Measurements from ENCODE around the gene CD200R1L.
A peak's percentile ranks its signal among the peaks of the same experiment; 100 is the strongest.

Gene CD200R1L

GRCh38 chr3:112811131-112811884 lies 35.4 kb downstream of the CD200R1L start:
- Mint-ChIP-seq H3K4me3 (no peak overlapping the region), H3K9me3 (peaks cover 5% of the 10 kb centered on the region), H3K36me3 (no peaks in the 10 kb centered on the region), H3K27me3 (no peaks in the 10 kb centered on the region), H3K27ac (peak overlapping the region; percentile 84), H3K4me1 (peaks cover 33% of the 10 kb centered on the region)
- no peak for ATAC-seq

DNA sequence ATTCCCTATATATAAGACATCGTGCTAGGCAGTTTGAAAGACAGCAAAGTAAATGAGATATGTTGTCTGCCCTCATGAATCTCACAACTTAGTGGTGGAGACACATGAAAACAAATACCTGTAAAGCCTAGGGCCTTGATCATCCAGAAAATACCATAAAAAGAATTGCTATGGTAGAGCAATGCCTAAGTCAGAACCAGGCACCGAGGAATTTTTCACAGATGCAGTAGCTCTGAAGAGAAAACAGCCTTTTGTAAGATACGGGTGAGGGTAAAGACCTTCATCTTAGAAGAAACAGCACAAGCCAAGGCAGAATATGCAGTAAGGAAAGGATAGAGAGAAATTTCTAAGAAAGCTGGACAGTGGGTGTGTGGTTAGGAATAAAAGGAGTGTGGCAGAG lies 36.1 kb downstream of the CD200R1L start:
- Mint-ChIP-seq H3K4me1 (peaks cover 33% of the 10 kb centered on the region), H3K27ac (no peak overlapping the region), H3K4me3 (no peak overlapping the region), H3K27me3 (no peaks in the 10 kb centered on the region), H3K36me3 (no peaks in the 10 kb centered on the region), H3K9me3 (peaks cover 4% of the 10 kb centered on the region)
- no peak for ATAC-seq

- no peaks in the 10 kb centered on the region for H3K36me3 Mint-ChIP-seq
- peaks cover under 1% of the 10 kb centered on the region for H3K9me3 Mint-ChIP-seq
- H3K27ac Mint-ChIP-seq, result no peak overlapping the region
- H3K4me1 Mint-ChIP-seq, result peaks cover 16% of the 10 kb centered on the region
- ATAC-seq, result no peak
- H3K27me3 Mint-ChIP-seq, result no peaks in the 10 kb centered on the region
- no peak overlapping the region for H3K4me3 Mint-ChIP-seq
These were observed 38.5 kb downstream of the CD200R1L start for GRCh38 chr3:112808136-112808535.

DNA sequence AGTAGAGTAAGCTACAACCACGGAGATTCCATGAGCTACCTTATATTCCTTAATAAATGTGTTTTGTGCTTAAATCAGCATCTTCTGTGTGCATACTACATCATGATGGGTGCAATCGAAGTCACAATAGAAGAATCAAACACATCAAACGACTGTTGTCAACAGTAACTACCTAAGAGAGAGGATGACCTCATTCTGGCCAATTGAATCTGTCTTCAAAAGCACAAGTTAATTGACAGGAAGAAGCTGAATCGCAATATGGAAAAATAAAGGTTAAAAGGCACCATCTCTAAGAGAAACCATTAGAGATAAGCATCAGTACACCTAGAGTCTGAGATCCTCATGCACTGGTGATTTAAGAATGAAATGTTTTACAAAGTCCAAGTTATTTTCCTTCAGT lies 39.0 kb downstream of the CD200R1L start:
- Mint-ChIP-seq H3K27ac (no peak overlapping the region), H3K36me3 (no peaks in the 10 kb centered on the region)
- ATAC-seq, result no peak

GRCh38 chr3:112806903-112807302 lies 39.8 kb downstream of the CD200R1L start:
- no peaks in the 10 kb centered on the region for H3K36me3 Mint-ChIP-seq
- no peaks in the 10 kb centered on the region for H3K9me3 Mint-ChIP-seq
- no peak overlapping the region for H3K27ac Mint-ChIP-seq
- ATAC-seq, result no peak
- H3K27me3 Mint-ChIP-seq, result no peaks in the 10 kb centered on the region
- H3K4me1 Mint-ChIP-seq, result peaks cover 13% of the 10 kb centered on the region
- no peak overlapping the region for H3K4me3 Mint-ChIP-seq

More for the DNA sequence above, 39.0 kb downstream of the CD200R1L start:
- no peaks in the 10 kb centered on the region for H3K9me3 Mint-ChIP-seq
- H3K4me3 Mint-ChIP-seq, result no peak overlapping the region
- H3K27me3 Mint-ChIP-seq, result no peaks in the 10 kb centered on the region
- peaks cover 13% of the 10 kb centered on the region for H3K4me1 Mint-ChIP-seq

DNA sequence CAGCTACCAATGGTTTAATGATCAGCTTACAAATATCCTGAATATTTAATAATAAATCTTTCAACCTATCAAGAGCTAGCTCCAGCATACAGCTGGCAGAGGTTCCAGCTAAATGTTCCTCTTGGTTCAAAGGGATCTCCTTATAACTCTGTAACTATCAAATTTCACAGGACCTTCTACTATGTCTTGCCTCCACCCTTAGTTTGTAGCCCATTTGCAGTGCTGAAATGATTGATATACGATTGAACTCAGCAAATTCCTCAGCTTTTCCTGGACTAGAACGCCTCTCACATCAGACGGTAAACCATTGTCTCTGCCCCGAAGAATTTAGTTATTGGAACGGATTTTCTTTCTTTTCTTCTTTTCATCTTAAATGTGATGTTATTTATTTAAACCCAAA lies 41.5 kb downstream of the CD200R1L start:
- Mint-ChIP-seq H3K9me3 (no peaks in the 10 kb centered on the region), H3K27me3 (no peaks in the 10 kb centered on the region), H3K36me3 (no peaks in the 10 kb centered on the region), H3K4me3 (no peak overlapping the region), H3K27ac (no peak overlapping the region), H3K4me1 (peaks cover 7% of the 10 kb centered on the region)
- ATAC-seq, result no peak

- Mint-ChIP-seq H3K27me3 (no peaks in the 10 kb centered on the region), H3K4me3 (no peak overlapping the region), H3K4me1 (peaks cover 7% of the 10 kb centered on the region), H3K9me3 (no peaks in the 10 kb centered on the region), H3K27ac (no peak overlapping the region), H3K36me3 (no peaks in the 10 kb centered on the region)
- ATAC-seq, result no peak
These were observed 42.6 kb downstream of the CD200R1L start for GRCh38 chr3:112804021-112804420.

- H3K9me3 Mint-ChIP-seq, result no peaks in the 10 kb centered on the region
- no peaks in the 10 kb centered on the region for H3K27me3 Mint-ChIP-seq
- ATAC-seq, result no peak
- no peaks in the 10 kb centered on the region for H3K36me3 Mint-ChIP-seq
- H3K27ac Mint-ChIP-seq, result no peak overlapping the region
- peaks cover 7% of the 10 kb centered on the region for H3K4me1 Mint-ChIP-seq
- H3K4me3 Mint-ChIP-seq, result no peak overlapping the region
These were observed 43.2 kb downstream of the CD200R1L start for GRCh38 chr3:112803467-112803866.

DNA sequence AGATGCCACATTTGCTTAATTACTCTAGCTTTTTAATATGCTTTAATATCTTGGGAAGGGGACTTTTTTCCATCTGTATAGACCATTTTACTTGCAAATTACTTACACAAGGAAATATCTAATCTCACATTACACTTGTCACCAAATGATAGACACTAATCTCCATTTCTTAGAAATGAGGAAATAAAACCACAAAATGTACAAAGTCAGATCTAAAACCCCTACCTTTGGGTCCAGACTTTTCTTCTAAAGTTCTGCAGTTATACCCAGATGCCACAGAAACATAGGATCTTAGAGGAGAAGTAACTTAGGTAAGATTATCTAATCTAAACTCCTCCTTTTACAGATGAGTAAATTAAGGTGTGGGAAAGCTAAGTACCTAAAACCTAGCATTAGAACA lies 44.3 kb downstream of the CD200R1L start:
- ATAC-seq, result no peak
- H3K27ac Mint-ChIP-seq, result no peak overlapping the region
- H3K9me3 Mint-ChIP-seq, result no peaks in the 10 kb centered on the region

GRCh38 chr3:112799946-112800345 lies 46.7 kb downstream of the CD200R1L start:
- ATAC-seq, result no peak
- Mint-ChIP-seq H3K36me3 (no peaks in the 10 kb centered on the region), H3K4me1 (peaks cover 7% of the 10 kb centered on the region), H3K27me3 (no peaks in the 10 kb centered on the region), H3K27ac (no peak overlapping the region), H3K4me3 (no peak overlapping the region), H3K9me3 (no peaks in the 10 kb centered on the region)

More for the DNA sequence above, 44.3 kb downstream of the CD200R1L start:
- no peak overlapping the region for H3K4me3 Mint-ChIP-seq
- H3K27me3 Mint-ChIP-seq, result no peaks in the 10 kb centered on the region
- peaks cover 7% of the 10 kb centered on the region for H3K4me1 Mint-ChIP-seq
- H3K36me3 Mint-ChIP-seq, result no peaks in the 10 kb centered on the region

GRCh38 chr3:112794622-112795172 lies 52.0 kb downstream of the CD200R1L start:
- Mint-ChIP-seq H3K9me3 (no peaks in the 10 kb centered on the region), H3K36me3 (no peaks in the 10 kb centered on the region), H3K4me1 (peaks cover 24% of the 10 kb centered on the region), H3K27me3 (no peaks in the 10 kb centered on the region), H3K4me3 (no peak overlapping the region), H3K27ac (peak overlapping the region; percentile 48)
- ATAC-seq, result peak; percentile 36

DNA sequence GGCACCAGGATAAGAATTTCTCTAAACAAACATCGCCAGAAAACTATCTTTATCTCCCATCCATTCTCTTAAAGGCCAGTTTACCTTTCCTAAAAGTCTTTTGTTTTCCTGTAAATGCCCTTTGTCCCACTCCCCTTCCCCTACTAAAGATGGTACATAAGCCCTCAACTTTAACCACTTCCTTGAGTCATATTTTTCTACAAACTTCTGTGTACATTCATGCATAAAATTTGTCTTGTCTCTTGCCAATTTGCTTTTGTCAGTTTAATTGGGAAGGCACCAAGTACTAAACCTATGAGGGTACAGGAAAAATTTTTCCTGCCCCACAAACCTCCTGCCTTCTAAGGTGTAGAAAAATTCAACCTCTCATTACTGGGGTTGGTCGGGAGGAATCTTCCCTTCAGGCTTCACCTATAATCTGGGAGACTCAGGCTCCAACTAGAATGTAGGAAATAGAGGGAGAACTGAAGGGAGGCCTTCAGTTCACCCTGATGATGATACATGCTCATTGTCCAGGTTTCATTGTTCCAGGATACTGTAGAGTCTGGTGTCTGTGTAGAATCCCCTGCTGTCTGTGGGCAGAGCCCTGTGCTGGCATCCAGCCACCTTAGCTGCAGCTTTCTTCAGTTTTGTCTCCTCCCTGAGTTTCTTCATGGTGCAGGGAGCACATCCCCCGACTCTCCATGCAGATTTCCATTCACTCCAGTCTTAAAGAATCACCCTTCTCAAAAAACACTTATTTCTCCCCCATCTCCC lies 53.2 kb downstream of the CD200R1L start:
- peaks cover 24% of the 10 kb centered on the region for H3K4me1 Mint-ChIP-seq
- no peaks in the 10 kb centered on the region for H3K27me3 Mint-ChIP-seq
- no peak overlapping the region for H3K4me3 Mint-ChIP-seq
- no peaks in the 10 kb centered on the region for H3K9me3 Mint-ChIP-seq
- H3K36me3 Mint-ChIP-seq, result no peaks in the 10 kb centered on the region
- ATAC-seq, result peak; percentile 20
- peak overlapping the region; percentile 48 for H3K27ac Mint-ChIP-seq

GRCh38 chr3:112791736-112792135 lies 54.9 kb downstream of the CD200R1L start:
- H3K4me3 Mint-ChIP-seq, result no peak overlapping the region
- peaks cover 24% of the 10 kb centered on the region for H3K4me1 Mint-ChIP-seq
- no peaks in the 10 kb centered on the region for H3K36me3 Mint-ChIP-seq
- H3K9me3 Mint-ChIP-seq, result no peaks in the 10 kb centered on the region
- H3K27me3 Mint-ChIP-seq, result no peaks in the 10 kb centered on the region
- no peak overlapping the region for H3K27ac Mint-ChIP-seq
- ATAC-seq, result no peak

- Mint-ChIP-seq H3K36me3 (no peaks in the 10 kb centered on the region), H3K27ac (no peak overlapping the region), H3K27me3 (no peaks in the 10 kb centered on the region), H3K4me3 (no peak overlapping the region), H3K9me3 (no peaks in the 10 kb centered on the region), H3K4me1 (peaks cover 22% of the 10 kb centered on the region)
- no peak for ATAC-seq
These were observed 56.9 kb downstream of the CD200R1L start for GRCh38 chr3:112789787-112790186.

GRCh38 chr3:112786881-112787579 lies 59.6 kb downstream of the CD200R1L start:
- no peak overlapping the region for H3K27ac Mint-ChIP-seq
- no peak for ATAC-seq
- no peaks in the 10 kb centered on the region for H3K36me3 Mint-ChIP-seq
- no peak overlapping the region for H3K4me3 Mint-ChIP-seq
- H3K27me3 Mint-ChIP-seq, result no peaks in the 10 kb centered on the region
- no peaks in the 10 kb centered on the region for H3K9me3 Mint-ChIP-seq
- no peaks in the 10 kb centered on the region for H3K4me1 Mint-ChIP-seq

All from stimulated activated memory B cell treated with anti-CD40 and anti-IgM and Interleukin-4, amounts not matched to agents 10 μg/mL and 1 μg/mL and 100 μg/mL, for 72 hours (primary cell).